VCaP (cell line): ENCODE data around the gene SEPTIN7.

Source experiments
- H3K27ac ChIP-seq: fragments of 450-650 bp; 2 replicates; pipeline ENCODE4 v1.5.1; 2017
- TF ChIP-seq, protein P1 (sequence below): fragments of 450-650 bp; conservative IDR thresholded peaks from 2 replicates; pipeline ENCODE4 v1.5.1; 2017; ENCODE audit warnings: mild to moderate bottlenecking, moderate library complexity

The SEPTIN7 gene

DNA sequence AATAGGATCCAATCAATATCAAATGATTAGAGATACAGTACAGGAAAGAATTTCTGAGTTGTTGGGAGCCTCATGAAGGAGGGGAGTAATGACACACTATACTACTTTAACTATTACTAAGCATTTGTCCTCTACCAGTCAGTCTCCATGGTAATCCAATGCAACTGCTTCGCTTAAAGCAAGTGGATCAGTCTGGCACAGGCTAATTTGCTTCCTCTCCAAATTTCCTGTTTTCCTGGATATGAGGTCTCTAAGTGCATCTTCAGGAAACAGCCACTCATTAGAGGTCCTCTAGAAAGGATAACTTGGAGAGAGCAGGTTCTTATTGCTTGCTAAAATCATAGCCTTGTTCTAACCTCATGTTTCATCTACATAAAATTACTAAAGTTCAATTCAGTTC is 8.4 kb upstream of the SEPTIN7 start:
- H3K27ac ChIP-seq, result no peak overlapping the region
- TF ChIP-seq, protein P1, sequence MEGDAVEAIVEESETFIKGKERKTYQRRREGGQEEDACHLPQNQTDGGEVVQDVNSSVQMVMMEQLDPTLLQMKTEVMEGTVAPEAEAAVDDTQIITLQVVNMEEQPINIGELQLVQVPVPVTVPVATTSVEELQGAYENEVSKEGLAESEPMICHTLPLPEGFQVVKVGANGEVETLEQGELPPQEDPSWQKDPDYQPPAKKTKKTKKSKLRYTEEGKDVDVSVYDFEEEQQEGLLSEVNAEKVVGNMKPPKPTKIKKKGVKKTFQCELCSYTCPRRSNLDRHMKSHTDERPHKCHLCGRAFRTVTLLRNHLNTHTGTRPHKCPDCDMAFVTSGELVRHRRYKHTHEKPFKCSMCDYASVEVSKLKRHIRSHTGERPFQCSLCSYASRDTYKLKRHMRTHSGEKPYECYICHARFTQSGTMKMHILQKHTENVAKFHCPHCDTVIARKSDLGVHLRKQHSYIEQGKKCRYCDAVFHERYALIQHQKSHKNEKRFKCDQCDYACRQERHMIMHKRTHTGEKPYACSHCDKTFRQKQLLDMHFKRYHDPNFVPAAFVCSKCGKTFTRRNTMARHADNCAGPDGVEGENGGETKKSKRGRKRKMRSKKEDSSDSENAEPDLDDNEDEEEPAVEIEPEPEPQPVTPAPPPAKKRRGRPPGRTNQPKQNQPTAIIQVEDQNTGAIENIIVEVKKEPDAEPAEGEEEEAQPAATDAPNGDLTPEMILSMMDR, result no peak

DNA sequence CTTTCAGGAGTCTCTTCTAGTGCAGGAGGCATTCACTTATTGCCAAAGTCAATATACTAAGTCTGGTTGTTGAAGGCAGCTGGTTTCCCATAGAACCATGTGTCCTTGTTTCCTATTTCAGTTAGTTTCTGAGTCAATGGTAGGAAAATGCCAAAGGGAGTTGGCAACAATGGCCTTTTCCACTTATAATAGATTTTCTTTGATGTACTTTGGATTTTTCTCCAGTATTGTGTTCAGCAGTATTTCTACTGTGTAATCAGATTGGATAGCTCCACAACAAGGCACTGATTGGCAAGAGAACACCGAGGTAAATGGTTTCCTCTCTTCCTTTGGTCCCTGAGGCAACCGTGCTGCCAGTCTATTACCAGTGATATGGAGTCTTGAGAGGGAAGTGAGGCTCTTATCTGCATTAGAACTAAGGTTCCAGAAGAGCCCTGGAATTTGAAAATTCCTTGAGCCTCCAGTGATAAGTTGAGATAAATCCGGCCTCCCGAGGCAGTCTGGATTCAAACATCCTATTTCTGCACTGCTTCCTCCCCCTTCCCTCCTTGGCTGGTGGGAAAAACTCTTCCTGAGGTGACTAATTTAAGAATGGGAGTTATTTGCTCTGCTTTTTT is 7.9 kb upstream of the SEPTIN7 start:
- H3K27ac ChIP-seq, result no peak overlapping the region

DNA sequence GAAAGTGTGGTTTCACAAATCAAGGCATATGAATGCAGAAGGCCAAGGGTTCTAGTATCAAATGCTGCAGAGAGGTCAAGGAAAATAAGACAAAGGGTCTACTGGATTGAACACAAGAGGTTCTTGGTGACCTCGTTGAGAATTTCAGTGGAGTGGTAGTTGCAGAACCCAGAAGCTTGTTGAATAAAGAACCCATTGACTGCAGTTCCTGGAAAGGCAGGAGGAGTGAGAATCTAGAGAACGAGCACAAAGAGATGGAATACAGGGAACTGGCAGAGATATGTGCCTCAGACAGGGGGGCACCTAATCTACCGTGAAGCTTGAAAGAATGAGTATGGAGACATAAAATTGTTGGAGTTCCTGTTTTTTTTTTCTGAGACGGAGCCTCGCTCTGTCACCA is 3.5 kb upstream of the SEPTIN7 start:
- TF ChIP-seq, protein P1, result no peak
- no peak overlapping the region for H3K27ac ChIP-seq

More for the DNA sequence above, 7.9 kb upstream of the SEPTIN7 start:
- TF ChIP-seq, protein P1, result no peak

DNA sequence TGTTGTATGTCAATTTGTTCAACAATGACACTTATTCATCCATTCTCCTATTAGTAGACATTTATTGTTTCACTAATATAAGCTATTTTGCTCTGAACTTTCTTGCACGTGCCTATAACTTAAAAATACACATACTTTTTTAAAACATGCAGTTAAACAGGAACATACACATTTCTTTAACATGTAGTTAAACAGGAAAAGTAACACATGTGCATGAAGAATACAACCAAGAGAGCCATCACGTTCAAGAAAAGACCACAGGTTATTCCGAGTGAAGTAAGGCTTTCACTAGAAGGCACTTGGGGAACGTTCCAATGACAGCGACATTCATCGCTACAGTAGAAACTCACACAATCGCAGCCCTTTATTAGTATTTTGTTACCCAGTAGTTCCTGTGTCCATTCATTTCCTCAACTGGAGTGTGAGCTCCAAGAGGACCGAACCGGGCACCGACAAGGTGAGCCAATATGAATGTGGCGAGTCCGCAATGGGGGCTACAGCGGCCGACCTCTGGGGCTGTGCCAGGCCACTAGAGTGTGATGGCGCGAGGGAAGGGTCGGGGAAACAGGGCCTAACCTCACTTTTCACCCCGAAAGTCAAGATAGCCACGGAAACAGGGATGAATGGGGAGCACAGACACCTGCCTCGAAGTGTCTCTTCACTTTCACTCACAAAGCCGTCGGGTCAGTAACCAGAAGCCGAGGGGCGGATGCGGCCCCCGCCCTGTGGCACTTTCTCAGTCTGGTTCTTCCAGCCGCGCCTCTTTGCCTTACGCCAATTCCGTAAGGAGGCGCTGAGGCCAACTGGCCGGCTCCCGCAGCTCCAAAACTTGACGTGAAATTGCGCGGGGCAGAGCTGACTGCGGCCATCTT is 775 bp upstream of the SEPTIN7 start:
- H3K27ac ChIP-seq, result peak overlapping the region; percentile 96
- TF ChIP-seq, protein P1, result no peak

DNA sequence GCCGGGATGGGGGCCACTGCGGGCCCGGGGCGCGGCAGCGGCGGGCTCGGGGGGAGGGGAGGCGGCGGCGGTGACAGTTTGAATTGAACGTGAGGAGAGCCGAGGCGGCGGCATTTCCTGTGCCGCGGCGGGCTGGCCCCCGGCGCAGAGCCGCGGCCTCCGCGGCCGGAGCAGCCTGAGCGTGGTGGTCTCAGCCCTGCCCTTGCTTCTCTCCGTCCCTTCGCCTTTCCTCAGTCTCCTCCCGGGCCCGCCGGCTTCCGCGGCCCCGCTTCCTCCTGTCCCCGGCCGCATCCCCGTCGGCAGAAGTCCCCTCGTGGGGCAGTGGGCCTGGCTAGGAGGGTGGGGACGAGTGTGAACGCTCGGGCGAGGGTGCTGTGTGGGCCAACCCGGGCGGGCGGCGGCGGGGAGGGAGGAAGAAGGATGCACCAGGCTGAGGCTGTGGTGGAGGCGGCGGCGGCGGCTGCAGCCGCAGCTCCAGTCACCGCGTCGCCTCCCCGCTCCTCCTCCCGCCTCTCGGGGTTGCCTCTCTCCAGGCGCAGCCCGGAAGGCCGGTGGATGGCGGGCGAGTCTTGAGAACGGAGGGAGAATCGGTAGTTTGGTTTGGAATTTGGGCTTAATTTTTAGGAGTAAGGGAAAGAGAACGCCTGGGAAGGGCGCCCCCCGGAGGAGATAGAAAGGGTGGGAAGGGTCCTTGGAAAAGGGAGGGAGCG is 690 bp downstream of the SEPTIN7 start:
- TF ChIP-seq, protein P1, result peak; percentile 79
- H3K27ac ChIP-seq, result peak overlapping the region; percentile 96

DNA sequence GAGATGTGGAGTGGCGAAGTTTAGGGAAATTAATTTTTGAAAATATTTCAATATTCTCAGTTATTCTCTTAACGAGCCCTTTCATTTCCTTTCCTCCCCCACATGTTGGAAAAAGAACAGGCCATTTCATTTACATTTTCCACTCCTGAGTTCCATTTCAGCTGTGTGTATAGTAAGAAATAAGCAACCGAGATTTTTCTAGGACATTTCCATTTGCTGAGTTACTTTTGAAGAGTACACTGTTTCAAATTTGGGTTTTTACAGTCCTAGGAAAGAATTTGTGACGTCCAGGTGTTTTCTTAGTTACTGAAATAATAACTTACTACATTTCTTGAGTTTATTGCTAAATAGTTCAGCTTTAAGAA is 1.2 kb downstream of the SEPTIN7 start:
- TF ChIP-seq, protein P1, result peak; percentile 36
- H3K27ac ChIP-seq, result peak overlapping the region; percentile 96

DNA sequence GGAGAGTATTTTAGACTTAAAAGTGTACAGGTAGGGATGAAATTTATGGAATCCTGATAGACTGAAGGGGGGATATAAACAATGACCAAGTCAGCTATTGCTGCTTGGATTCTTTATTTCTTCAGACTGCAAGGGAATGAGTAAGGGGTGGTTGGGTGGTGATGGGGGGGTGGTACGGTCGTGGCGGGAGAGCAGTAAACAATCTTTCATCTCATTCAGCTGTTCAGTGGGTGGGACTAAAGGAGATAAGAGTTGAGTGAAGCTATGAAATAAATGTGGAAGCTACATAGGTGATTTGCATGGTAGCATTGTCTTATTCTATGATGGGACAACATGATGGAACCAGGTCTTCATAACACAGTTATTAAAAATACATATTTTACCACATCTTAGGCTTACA is 1.8 kb downstream of the SEPTIN7 start:
- H3K27ac ChIP-seq, result peak overlapping the region; percentile 96
- TF ChIP-seq, protein P1, result no peak
